GM18517 (cell line): ENCODE measurements around the gene FCGBP.
"Not testable (repeated sequence)": the region's sequence is repeated elsewhere in the genome, so short reads cannot be mapped to it uniquely, and the experiment has no call there.

Experiments used
- ATAC-seq: cut with Tn5 transposase; IDR thresholded peaks from one replicate; pipeline ENCODE4 v1.9.1; 2021; ENCODE audit warnings: mild to moderate bottlenecking, moderate library complexity; ENCODE audit not compliant: unreplicated experiment

The FCGBP gene

GRCh38 chr19:39934584-39935363, at the start of gene FCGBP:
Gene FCGBP, minus strand, starts transcription at chr19:39934634.
- no peak for ATAC-seq

GRCh38 chr19:39983695-39984300, 49.4 kb upstream of the FCGBP start:
- ATAC-seq: no peak

GRCh38 chr19:39982883-39983282, 48.4 kb upstream of the FCGBP start:
- ATAC-seq: no peak

GRCh38 chr19:39974377-39975155, 40.1 kb upstream of the FCGBP start:
- ATAC-seq: no peak

GRCh38 chr19:39971380-39972035, 37.1 kb upstream of the FCGBP start:
- no peak for ATAC-seq

GRCh38 chr19:39970675-39971379, 36.4 kb upstream of the FCGBP start, which contains the start of gene PSMC4:
Gene PSMC4, plus strand, starts transcription at chr19:39971165. Its CDS starts 38 bp downstream, at chr19:39971203.
- ATAC-seq: peak; percentile 96

- ATAC-seq: no peak
These were observed 35.9 kb upstream of the FCGBP start for GRCh38 chr19:39970425-39970674.

- no peak for ATAC-seq
These were observed 35.4 kb upstream of the FCGBP start for GRCh38 chr19:39969681-39970424.

GRCh38 chr19:39969266-39969665, 34.8 kb upstream of the FCGBP start:
- ATAC-seq: no peak

GRCh38 chr19:39968789-39969188, 34.4 kb upstream of the FCGBP start:
- ATAC-seq: no peak

GRCh38 chr19:39967561-39967960, 33.1 kb upstream of the FCGBP start:
- no peak for ATAC-seq

- no peak for ATAC-seq
These were observed 32.2 kb upstream of the FCGBP start for GRCh38 chr19:39966617-39967016.

GRCh38 chr19:39963898-39964297, 29.5 kb upstream of the FCGBP start:
- no peak for ATAC-seq

GRCh38 chr19:39959407-39959806, 25.0 kb upstream of the FCGBP start:
- not testable (repeated sequence) for ATAC-seq

GRCh38 chr19:39958942-39959341, 24.5 kb upstream of the FCGBP start:
- not testable (repeated sequence) for ATAC-seq

GRCh38 chr19:39957886-39958285, 23.5 kb upstream of the FCGBP start:
- not testable (repeated sequence) for ATAC-seq

GRCh38 chr19:39953915-39954314, 19.5 kb upstream of the FCGBP start:
- no peak for ATAC-seq

- ATAC-seq: no peak
These were observed 17.3 kb upstream of the FCGBP start for GRCh38 chr19:39951686-39952085.

GRCh38 chr19:39951065-39951650, 16.7 kb upstream of the FCGBP start:
- no peak for ATAC-seq
